Ureter (tissue), 1 donor: ENCODE results near the gene PYGO2. TPM values are rescaled to one million over a fixed set of nuclear protein-coding genes. Genes with fewer than 3 reads are reported as not detected.

ENCODE experiments used
- DNase-seq: peaks from one replicate; pipeline ENCODE4 v3.0.0-alpha.2; 2020; ENCODE audit warnings: low spot score
- total RNA-seq: library from RNA; stranded (reverse); gene quantifications from one replicate; pipeline ENCODE4 v1.2.4, GENCODE V29; 2023
- donor health status: DM: yes; HTN: yes; CAD: no.

PYGO2 gene
- total RNA-seq, 1 donor from 2014 or later, result 35.8 TPM

DNA sequence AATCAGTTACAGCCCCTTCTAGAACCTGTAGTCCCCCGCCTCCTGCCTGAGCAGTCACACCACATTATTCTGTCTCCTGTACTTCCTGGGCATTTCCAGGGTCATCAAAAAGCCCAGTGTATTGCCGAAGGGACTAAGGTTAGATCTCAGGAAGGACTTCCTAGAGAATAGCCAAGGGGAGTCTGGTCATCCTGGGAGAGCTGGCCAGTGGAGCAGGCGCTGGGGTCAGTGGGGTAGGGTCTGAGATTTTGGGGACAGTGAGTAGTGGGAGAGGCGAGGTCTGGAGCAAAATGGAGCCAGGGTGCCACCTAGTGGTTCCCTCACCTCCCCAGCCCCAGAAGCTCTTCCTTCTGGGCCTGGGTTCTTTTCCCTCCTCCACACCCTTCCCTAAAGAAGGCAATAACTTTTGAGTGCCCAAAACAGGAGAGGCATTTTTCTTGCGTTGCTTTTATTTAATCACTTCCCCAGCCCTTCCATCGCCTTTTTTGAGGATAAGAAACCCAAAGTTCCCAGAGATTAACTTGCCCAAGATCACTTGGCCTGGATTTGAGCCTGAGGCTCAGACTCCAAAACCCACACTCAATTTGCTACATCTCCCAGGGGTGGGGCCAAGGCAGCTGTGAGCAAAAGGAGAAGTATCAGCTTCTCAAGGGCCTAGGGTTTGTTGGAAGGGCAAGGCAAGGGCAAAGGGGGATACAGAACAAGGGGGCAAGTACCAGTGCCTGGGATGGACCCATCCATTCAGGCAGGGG, 17.8 kb downstream of the PYGO2 start:
- DNase-seq, result no peak

DNA sequence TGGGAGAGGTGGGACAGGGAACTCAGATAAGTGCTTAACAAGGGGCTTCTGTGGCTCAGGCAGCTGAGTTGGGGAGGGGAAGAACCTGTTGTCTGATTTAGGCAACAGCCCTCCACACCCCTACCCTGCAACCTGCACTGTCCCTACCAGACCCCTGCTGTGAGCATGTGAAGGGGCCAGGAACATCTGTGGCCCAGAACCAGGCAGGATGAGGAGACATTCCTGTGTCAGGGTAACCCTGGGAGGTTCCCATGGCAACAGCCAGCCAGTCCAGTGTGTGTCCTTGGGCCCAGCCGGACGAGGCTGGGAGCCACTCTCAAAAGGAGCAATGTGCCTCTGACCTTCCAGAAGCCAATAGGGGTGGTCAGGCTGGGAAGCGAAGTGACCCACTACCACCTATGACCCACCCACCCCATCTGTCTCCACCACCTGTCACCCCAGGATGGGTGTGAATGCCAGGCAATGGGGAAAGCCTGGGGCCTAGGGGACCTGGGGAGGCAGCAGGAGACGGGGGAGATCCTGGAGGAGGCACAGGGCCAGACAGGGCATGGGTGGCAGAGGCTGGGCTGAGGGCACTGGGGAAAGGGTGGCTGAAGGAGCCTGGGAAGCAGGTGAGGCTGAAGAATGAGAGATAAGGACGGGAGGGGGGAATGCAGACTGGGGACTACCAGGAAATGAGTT, 20.1 kb downstream of the PYGO2 start:
- DNase-seq, result no peak

DNA sequence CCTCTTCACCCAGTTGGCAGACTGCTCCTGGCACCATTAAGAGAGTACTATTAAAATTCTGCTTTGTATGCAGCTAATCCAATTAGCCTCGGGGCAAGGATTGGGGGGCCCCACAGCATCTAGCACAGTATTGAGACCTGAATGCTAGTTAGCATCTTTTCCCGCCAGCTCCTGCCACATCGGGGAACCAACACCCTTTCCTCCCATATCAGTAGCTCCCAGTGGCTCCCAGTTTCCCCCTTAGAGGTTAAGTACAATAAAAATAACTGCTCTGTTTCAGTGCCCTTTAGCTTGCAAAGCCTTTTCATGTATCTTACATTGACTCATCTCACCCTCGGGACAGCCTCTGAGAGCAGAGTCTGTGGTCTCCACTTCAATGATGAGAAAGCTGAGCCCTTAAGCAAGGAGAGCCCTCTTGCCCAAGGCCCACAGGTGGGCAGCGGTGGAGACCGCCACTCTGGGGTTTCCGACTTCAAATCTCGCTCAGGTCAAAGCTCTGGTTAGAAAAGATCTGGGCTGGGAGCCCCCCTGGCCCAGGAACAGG, 20.9 kb downstream of the PYGO2 start:
- DNase-seq, result no peak

DNA sequence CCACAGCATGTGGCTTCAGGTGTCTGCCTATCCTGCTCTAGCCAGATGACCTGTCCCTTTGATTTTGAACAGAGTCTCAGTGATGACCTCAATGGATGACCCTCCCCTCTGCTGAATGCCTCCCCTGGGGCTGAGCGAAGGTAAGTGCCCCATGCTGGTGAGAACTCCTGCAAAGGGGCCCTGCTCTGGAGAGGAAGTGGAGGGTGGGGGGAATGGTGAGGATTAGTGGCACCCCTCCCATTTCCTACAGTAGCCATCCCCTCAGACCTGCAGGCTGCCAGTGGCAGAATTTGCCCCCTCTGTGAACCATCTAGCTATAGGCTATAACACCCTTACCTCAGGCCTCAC, 21.4 kb downstream of the PYGO2 start:
- no peak for DNase-seq

DNA sequence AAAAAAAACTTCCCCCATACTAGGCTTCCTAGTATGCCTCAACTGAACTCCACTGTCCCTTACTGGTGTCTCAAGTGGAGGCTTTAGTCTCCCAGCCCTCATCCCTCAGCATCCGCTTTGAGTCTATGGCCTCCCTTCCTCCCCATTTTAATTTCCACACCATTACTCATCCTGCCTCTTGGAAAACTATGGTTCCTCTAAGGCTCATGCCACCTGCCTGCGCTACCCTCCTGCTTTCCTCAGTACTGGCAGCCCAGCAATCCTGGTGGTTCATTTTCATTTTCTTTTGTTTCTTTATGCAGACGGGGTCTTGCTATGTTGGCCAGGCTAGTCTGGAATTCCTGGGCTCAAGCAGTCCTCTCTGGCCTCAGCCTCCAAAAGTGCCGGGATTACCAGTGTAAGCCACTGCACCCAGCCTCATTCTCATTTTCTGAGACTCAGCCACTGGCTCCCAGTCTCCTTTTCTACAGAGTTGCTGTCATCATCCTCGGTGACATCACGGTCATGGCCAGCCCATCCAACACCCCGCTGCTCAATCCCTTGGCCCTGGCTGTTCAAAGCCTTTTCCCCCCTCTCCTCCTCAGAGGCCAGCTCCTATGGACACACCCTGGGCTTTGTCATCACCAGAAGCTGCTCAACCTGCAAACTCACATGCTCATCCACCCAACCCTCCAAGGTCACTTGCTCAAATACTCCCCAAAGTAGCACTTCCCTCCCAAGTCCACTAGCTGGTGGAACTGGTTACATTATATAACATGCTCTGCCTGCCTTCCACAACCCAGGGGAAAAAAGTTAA, 22.8 kb downstream of the PYGO2 start:
- DNase-seq, result peak; percentile 76

DNA sequence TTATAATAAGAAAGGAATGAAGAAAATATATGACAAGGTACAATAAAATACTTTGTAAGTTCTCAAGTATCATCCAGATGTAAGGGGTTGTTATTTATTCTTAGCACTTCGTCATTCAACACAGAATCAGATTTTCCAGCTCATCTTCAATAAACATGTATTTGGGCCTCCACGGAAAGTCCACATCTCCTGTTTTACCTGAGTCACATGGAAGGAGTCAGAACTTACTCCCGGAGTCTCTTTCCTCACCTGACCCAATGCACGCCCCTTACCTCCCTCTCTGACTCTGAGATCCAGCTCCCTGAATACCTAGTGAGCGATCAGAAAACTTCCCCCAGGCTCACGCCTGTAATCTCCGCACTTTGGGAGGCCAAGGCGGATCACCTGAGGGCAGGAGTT, 23.6 kb downstream of the PYGO2 start:
- DNase-seq, result no peak

DNA sequence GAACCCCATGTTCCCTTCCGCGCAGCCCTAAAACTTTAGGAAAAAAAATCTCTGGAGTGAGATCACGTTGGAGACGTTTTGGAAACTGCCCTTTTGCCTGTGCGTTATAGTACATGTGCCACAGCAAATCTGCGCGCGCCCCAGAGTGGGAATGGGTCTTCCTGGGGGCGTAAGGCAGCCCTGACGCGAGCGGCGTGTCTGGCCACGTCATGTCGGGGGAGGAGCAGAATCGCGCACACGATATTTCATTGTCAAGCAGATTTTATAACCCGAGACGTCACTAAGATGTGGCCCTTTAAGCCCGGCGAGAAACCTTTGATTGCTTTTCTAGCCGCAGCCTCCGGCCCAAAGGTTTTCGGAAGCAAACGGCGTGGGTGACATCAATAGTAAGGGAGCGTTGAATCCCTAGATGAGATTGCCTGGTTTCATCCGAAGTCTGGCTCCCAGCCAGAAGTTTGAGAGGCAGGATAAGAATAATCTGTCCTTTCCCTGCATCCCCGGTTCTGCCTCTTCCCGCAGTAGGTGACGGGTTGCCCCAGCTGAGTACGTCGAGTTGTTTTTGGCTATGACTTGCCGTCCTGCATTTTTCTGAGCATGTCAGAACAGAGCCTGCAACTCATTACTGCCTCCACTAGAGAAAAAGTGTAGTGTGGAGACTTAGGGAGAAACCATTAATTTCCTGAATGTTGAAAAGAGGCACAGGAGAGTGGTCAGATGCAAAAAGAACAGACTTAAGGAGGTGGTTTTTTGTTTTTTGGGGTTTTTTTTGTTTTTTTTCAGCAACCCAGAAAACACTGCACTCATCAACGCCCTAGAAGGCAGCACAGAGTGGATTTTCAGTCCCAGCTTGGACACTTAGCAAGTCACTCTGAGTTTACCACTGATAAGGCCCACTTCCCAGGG, 24.2 kb downstream of the PYGO2 start:
- DNase-seq, result peak; percentile 92

DNA sequence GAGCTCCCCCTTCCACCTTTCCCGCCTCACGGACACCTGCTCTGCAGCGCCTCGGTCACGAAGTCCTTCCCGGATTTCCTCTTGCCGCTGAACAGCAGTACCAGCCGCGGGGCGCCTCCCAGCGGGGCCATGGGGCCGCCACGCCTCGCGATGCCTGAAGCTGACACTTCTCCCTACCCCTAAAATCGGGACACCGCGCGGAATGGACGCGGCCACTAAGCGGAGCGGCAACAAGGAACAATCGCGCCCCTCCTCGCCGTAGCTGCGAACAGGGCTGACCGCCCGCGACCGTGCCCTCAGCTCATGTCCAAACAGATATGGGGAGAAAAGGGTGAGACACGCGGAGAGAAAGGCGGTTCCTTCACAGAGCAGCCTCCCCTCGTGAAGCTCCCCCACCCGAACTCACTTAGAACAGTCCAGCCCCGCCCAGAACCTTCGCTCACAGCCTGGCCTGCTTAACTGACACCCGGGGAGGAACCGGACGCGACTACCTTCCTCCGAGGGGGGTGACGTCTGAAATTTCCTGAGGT, 25.0 kb downstream of the PYGO2 start, which contains the start of gene PMVK:
Gene PMVK, minus strand, starts transcription at position 165 of the 530 bp plus-strand sequence. Its CDS starts 34 bp downstream, at position 131.
- DNase-seq, result peak; percentile 98

DNA sequence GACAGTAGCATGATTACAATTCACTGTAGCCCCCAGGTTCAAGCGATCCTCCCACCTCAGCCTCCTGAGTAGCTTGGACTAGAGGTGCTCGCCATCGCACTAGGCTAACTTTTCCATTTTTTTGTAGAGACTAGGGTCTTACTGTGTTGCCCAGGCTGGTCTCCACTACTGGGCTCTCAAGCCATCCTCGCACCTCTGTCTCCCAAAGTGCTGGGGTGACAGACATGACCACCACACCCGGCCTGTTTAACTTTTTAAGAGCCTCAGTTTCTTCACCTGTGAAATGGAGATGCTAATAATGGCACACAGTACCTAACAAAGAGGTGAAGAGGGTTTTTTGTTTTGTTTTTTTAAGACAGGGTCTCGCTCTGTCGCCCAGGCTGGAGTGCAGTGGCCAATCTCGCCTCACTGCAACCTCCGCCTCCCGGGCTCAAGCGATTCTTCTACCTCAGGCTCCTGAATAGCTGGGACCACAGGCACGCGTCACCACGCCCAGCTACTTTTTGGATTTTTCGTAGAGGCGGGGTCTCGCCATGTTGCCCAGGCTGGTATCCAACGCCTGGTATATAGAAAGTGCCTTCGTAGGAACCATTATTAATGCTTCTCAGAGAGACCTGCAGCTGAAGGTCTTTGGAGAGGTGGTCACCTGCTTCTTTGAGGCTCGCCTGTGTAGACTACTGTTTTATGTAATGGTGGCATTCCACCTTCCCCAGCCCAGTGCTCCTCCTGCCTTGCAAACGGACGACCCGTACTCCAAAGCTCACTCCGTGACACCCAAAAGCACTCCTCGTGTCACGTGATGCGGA, 25.6 kb downstream of the PYGO2 start:
- no peak for DNase-seq

DNA sequence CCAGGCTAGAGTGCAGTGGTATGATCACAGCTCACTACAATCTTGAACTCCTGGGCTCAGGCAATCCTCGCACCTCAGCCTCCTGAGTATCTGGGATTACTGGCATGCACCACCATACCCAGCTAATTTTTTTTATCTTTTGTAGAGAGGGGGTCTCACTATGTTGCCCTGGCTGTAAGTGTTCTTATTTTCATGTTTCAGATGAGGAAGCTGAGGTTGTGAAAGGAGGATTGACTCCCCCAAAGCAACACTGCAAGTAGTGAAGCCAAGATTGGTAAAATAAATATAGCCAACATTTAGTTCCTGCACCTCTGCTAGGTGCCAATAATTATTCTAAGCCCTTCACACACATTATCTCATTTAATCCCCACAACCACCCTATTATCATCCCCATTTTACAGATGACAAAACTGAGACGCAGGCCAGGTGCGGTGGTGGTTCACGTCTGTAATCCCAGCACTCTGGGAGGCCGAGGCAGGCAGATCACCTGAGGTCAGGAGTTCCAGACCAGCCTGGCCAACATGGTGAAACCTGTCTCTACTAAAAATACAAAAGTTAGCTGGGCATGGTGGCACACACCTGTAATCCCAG, 27.1 kb downstream of the PYGO2 start:
- DNase-seq, result no peak

DNA sequence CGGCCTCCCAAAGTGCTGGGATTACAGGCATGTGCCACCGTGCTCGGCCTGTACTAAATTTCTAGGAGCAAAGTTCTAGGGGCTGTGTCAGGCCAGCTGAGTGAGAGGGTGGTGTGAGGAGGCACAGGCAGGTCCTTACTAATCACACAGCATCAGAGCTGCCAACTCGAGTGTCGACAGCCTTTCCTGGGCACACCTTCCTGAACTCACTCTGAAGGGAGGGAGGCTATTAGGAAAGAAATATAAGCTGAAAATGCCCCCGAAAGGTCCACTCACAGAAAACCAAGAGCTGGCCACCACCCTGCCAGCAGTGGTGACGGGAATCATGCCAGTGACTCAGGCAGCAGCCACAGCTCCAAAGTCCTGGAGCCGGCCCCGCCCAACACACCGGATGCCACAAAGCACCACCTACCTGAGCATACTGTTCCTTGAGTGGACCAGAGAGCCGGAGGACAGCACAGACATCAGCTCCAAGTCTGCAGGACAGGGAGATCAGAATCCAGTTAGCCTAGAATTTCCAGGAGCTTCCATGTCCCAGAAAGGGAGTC, 29.6 kb downstream of the PYGO2 start:
- DNase-seq, result peak; percentile 81

DNA sequence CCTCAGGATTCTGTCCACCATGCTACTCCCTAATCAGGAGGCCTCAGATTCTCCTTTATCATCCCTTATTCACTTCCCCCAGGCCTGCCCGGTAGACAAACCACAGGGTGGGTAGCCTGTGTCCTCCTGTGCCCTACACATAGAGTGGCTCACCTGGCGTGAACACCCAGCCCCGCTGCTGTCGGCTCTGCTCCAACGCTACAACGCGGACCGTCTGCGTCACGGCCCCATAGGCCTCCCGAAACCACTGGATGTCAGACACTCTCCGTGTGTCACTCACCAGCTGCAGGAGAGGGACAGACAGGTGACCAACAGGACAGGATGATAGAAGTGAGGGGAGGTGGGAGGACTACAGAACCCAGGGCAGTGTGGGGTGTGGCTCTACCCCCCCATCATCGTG, 35.4 kb downstream of the PYGO2 start:
- no peak for DNase-seq

DNA sequence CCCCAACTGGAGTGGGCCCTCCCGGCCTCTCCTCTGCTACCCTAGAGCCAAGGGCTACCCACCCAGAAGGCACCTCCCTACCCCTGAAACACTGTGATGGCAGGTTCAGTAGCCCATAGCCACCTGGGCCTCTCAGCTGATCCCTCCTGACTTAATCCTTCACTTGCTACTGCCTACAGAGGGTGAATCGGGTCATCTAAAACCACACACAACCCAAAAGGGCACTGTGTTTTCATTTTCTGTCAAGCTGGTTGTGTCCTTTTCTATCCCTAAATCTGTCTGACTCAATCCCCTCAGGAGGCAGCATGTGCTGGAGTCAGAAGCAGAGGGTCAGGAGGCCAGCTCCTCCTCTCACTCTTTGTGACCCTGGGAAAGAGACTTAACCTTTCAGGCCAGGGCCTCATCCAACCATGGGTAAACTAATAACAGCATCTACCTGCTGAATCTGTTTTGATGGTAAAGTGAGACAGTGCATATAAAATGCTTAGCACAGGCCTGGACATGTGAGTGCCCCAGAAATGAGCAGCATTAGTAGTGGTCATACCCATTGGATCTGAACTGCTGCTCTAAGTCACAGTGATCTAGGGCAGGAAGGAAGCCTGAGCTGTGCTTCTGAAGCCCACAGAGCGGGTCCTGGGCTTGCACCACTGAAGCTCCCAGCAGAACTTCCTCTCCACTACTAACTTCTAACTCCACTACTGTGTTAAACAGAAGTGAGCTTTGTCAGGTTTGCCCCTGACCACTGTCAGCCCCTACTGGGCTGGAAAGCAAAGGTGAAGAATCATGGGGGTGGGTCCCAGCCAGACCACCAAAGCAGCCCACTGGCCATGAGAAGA, 36.0 kb downstream of the PYGO2 start:
- DNase-seq, result no peak

DNA sequence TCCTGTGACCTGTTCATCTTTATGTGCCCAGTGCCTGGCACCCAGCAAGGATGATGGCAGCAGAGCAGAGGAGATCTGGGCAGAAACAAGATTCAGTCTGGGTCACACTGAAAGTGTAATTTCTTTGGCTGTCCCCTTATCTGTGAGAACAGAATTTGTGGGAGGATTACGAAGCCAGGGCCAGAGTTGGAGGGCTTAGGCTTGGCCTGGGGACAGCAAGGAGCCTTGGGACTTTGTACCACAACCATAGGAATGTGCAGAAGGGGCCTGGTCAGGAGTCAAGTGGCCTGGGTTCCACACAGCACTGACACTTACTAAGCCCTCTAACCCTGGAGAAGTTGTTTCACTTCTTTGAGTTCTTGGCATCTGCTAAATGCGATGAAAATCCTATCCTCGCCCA, 37.9 kb downstream of the PYGO2 start:
- no peak for DNase-seq

DNA sequence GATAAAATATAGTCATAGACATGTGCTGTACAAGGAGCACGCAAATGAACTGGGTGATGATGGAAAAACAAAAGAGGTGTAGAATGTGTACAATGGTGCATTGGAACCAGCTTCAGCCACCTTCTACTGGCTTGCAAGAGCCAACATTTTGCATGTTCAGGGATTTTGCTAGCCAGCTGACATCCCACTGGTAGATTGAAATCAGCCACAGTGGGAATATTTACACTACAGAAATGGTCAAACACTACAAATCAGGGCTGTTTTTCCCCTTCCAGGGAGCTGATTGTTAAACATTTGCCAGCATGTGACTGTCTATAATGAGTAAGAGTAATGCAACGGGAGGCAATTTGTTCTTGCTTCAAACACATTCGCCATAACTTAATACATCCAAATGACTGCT, 48.3 kb downstream of the PYGO2 start:
- no peak for DNase-seq

DNA sequence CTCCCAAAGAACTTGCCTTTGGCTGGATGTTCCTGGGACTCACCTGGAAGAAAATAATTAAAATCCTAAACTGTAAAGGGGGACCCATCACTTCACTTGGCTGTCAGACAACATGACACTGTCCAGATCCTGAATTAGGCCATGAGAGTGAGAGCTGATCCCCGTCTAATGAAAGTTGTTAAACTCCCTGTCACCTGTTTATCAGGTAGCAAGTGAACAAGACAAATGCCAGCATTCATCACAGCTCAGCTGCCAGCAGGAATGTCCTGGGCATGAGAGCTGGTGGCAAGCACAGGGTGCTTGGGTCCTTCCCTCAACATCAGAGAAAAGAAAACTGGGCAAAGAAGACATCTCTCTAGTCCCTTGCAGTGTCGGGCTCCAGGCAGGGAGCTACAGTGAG, 48.8 kb downstream of the PYGO2 start:
- DNase-seq, result no peak

DNA sequence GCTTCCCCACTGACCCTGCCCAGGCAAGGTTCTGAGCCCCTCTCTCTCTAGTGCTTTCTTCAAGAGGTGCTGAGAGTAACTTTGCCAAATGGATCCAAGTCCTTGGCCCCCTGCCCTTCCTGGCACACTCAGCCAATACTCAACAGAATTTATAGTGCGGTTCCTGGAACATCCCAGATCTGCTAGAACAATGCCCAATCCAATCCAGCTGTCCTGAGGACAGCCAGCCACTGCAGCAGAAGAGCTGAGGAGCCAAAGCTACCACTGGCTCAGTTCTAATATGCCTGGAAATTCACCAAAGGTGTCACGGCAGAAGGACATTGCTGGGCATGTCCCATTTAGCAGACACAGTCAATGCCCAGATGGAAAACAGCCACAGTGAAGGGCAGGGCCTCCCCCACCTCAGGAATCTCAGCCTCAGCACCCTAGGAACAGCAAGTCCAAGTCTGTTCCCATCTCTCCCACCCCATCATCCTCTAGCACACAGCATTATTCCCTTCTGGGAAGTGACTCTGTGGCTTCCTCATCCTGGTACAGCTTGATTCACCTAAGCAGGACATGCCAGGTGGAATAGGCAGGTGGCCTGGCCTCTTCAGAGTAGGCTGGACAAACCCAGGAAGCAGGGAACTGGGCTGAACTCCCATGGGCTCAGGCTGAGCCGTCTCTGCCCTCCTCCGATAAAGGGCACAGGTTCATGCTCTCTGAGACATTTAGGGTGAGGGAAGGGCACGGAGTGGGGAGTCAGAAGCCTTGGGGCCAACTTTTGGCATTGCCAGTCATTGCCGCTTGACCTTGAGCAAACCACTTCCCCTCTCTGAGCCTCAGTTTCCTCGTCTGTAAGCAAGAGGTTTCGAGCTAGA, 49.7 kb downstream of the PYGO2 start:
- DNase-seq, result no peak

DNA sequence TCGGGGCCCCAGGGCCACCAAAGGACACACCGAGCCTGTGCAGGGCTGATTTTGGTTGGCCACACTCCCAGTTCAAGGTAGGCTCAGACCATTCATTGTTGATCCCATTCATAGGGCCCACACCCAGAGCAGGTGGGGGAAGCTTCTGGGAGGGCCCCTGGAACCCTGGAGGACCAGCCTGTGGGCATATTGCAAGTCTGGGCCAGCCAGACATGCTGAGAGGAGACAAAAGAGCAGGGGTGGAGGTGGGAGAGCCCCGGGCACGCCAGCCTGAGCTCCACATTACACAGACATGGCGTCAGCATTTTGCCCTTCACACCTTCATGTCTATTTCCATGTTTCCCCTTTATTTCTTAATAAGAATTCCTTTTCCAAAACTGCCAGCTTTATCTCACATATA, 50.7 kb downstream of the PYGO2 start:
- no peak for DNase-seq
